ENCODE results near the gene GALNT1. TPM values are rescaled to one million over a fixed set of nuclear protein-coding genes. Genes with fewer than 3 reads are reported as not detected.

Gene GALNT1
- total RNA-seq, 4 donors from 2014 or later = 47.6 to 129 (median 73.5) TPM

DNA sequence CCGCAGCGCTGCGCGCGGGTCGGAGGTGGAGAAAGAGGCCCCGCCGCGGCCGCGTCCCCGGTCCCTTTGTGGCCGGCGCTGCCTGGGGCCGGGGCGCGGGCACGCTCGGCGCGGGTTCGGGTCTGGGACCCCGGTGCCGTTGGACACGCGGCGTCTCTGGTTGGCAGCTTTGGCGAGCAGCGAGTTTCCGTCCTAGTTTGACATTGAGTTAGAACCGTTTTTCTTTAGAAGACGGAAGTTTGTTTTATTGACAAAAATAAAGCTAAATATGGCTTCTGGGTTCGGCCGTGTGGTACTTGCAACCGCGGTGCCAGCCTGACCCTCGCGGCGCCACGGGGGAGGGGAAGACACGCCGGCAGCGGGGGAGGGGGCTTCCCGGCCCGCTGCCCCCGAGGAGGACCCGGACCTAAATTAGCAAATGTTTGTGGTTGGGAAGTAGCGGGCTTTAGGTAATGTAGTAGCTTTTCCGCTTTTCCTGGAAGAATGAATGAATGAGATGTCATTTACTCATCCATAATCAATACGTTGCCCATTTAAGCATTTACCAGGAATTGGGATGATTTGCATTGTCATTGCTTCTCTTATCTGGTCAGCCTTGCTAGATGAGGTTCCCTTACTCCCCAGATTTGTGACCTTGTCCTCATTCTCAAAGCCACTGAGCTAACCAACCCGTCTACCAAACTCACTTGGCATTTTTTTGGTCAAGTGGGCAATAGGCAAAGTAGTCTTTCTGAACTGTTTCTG lies 530 bp downstream of the GALNT1 start:
- DNase-seq = no peak
- H3K4me3 ChIP-seq = peak overlapping the region; percentile 69 to 78 (median 73)
- H3K27me3 ChIP-seq = no peaks in the 10 kb centered on the region
- intact Hi-C loops (cut with DNase I) = no loop called here
- WGBS, 2 donors = 1 to 2% methylated on average over 19 to 20 of the region's 51 CpGs
- H3K27ac ChIP-seq = peak overlapping the region; percentile 77 to 85 (median 82)
- no peaks in the 10 kb centered on the region for H3K36me3 ChIP-seq
- TF ChIP-seq, protein P1, sequence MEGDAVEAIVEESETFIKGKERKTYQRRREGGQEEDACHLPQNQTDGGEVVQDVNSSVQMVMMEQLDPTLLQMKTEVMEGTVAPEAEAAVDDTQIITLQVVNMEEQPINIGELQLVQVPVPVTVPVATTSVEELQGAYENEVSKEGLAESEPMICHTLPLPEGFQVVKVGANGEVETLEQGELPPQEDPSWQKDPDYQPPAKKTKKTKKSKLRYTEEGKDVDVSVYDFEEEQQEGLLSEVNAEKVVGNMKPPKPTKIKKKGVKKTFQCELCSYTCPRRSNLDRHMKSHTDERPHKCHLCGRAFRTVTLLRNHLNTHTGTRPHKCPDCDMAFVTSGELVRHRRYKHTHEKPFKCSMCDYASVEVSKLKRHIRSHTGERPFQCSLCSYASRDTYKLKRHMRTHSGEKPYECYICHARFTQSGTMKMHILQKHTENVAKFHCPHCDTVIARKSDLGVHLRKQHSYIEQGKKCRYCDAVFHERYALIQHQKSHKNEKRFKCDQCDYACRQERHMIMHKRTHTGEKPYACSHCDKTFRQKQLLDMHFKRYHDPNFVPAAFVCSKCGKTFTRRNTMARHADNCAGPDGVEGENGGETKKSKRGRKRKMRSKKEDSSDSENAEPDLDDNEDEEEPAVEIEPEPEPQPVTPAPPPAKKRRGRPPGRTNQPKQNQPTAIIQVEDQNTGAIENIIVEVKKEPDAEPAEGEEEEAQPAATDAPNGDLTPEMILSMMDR (IDR thresholded peaks at IDR 0.05) = no peak
- no peak for TF ChIP-seq POLR2A (IDR thresholded peaks at IDR 0.05)
- no peaks in the 10 kb centered on the region for H3K9me3 ChIP-seq
- H3K4me1 ChIP-seq = peaks cover 5 to 30% (median 13%) of the 10 kb centered on the region in 3 donors

GRCh38 chr18:35582899-35583558 lies 1.5 kb downstream of the GALNT1 start:
- intact Hi-C loops (cut with DNase I) = no loop called here
- Histone ChIP-seq H3K4me3 (peak overlapping the region; percentile 69 to 78 (median 73)), H3K27ac (no peak overlapping the region)

GRCh38 chr18:35584735-35585134 lies 3.2 kb downstream of the GALNT1 start:
- no peak overlapping the region for H3K27ac ChIP-seq
- no peak overlapping the region for H3K4me3 ChIP-seq
- 91 to 94% methylated on average over 3 to 5 of the region's 5 CpGs for WGBS, 2 donors
- intact Hi-C loops (cut with DNase I) = no loop called here
- no peaks in the 10 kb centered on the region for H3K27me3 ChIP-seq
- no peak for TF ChIP-seq POLR2A (IDR thresholded peaks at IDR 0.05)
- peaks cover 5 to 30% (median 13%) of the 10 kb centered on the region in 3 donors for H3K4me1 ChIP-seq
- H3K9me3 ChIP-seq = peaks cover 0 to 18% (median 0%) of the 10 kb centered on the region in 3 donors
- no peaks in the 10 kb centered on the region for H3K36me3 ChIP-seq
- no peak for DNase-seq

More at GRCh38 chr18:35582899-35583558, 1.5 kb downstream of the GALNT1 start:
- H3K36me3 ChIP-seq = no peaks in the 10 kb centered on the region
- H3K4me1 ChIP-seq = peaks cover 5 to 30% (median 13%) of the 10 kb centered on the region in 3 donors
- peaks cover 0 to 6% (median 0%) of the 10 kb centered on the region in 3 donors for H3K9me3 ChIP-seq
- H3K27me3 ChIP-seq = no peaks in the 10 kb centered on the region
- WGBS, 2 donors = 46 to 56% methylated on average over 5 to 6 of the region's 6 CpGs
- DNase-seq = no peak
- no peak for TF ChIP-seq POLR2A (IDR thresholded peaks at IDR 0.05)
- TF ChIP-seq, protein P1 (IDR thresholded peaks at IDR 0.05) = no peak

DNA sequence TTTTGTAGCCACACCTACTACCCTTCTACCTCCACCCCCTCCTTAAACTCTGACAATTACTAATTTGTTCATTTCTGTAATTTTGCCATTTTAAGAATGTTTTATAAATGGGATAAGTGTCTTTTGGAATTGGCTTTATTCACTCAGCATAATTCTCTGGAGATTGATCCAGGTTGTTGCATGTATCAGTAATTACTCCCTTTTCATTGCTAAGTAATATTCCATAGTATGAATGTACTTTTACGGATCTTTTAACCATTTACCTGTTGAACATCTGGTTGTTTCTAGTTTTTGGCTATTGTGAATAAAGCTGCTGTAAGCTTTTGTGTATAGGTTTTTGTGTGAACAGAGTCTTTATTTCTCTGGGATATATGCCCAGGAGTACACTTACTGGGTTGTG lies 4.1 kb downstream of the GALNT1 start:
- no peak overlapping the region for H3K4me3 ChIP-seq
- no peak for TF ChIP-seq POLR2A (IDR thresholded peaks at IDR 0.05)
- TF ChIP-seq, protein P1 (IDR thresholded peaks at IDR 0.05) = no peak
- peaks cover 5 to 22% (median 13%) of the 10 kb centered on the region in 3 donors for H3K4me1 ChIP-seq
- DNase-seq = no peak
- H3K36me3 ChIP-seq = no peaks in the 10 kb centered on the region
- intact Hi-C loops (cut with DNase I) = no loop called here
- H3K27ac ChIP-seq = no peak overlapping the region
- peaks cover 0 to 18% (median 0%) of the 10 kb centered on the region in 3 donors for H3K9me3 ChIP-seq
- 95 to 100% methylated on average over 1 of the region's 1 CpG for WGBS, 2 donors
- H3K27me3 ChIP-seq = no peaks in the 10 kb centered on the region

- no peaks in the 10 kb centered on the region for H3K27me3 ChIP-seq
- no peak for DNase-seq
- intact Hi-C loops (cut with DNase I) = no loop called here
- H3K36me3 ChIP-seq = no peaks in the 10 kb centered on the region
- no peak overlapping the region for H3K27ac ChIP-seq
- TF ChIP-seq, protein P1 (IDR thresholded peaks at IDR 0.05) = no peak
- TF ChIP-seq POLR2A (IDR thresholded peaks at IDR 0.05) = no peak
- WGBS, 2 donors = 86% methylated on average over 4 of the region's 4 CpGs
- H3K9me3 ChIP-seq = peaks cover 0 to 18% (median 0%) of the 10 kb centered on the region in 3 donors
- peaks cover 2 to 19% (median 5%) of the 10 kb centered on the region in 3 donors for H3K4me1 ChIP-seq
- no peak overlapping the region for H3K4me3 ChIP-seq
Measured at GRCh38 chr18:35588122-35588521, 6.6 kb downstream of the GALNT1 start.

Data from esophagus squamous epithelium (tissue), 5 donors.